ENCODE results near the gene RGS9BP.
"Not testable (repeated sequence)": the region's sequence is repeated elsewhere in the genome, so short reads cannot be mapped to it uniquely, and the experiment has no call there.

The RGS9BP gene

GRCh38 chr19:32672841-32673240, 2.8 kb upstream of the RGS9BP start:
- peak; percentile 71 for DNase-seq

- DNase-seq, result peak; percentile 57
Observed at GRCh38 chr19:32673573-32673972, 2.1 kb upstream of the RGS9BP start.

GRCh38 chr19:32674153-32674930, 1.3 kb upstream of the RGS9BP start:
- DNase-seq, result peak; percentile 58

- peak; percentile 100 for DNase-seq
Observed at GRCh38 chr19:32674931-32675719, 523 bp upstream of the RGS9BP start, which contains the start of gene ANKRD27. Gene ANKRD27 (minus strand): TSS chr19:32675180. CDS start chr19:32659015, 16,165 bp downstream.

GRCh38 chr19:32676186-32676894, 692 bp downstream of the RGS9BP start:
- peak; percentile 48 for DNase-seq

- no peak for DNase-seq
Observed at GRCh38 chr19:32676895-32677359, 1.3 kb downstream of the RGS9BP start.

GRCh38 chr19:32677657-32678056, 2.0 kb downstream of the RGS9BP start:
- DNase-seq, result peak; percentile 16

GRCh38 chr19:32680986-32681385, 5.3 kb downstream of the RGS9BP start:
- DNase-seq, result no peak

- no peak for DNase-seq
Observed at GRCh38 chr19:32682317-32682716, 6.7 kb downstream of the RGS9BP start.

- no peak for DNase-seq
Observed at GRCh38 chr19:32686847-32687475, 11.3 kb downstream of the RGS9BP start.

- peak; percentile 53 for DNase-seq
Observed at GRCh38 chr19:32687681-32688080, 12.0 kb downstream of the RGS9BP start.

GRCh38 chr19:32688311-32688710, 12.7 kb downstream of the RGS9BP start:
- DNase-seq, result peak; percentile 36

- peak; percentile 91 for DNase-seq
Observed at GRCh38 chr19:32691291-32691951, 15.8 kb downstream of the RGS9BP start, which contains the start of gene NUDT19. Gene NUDT19 (plus strand): TSS chr19:32691821. CDS start chr19:32691961, 140 bp downstream.

- DNase-seq, result peak; percentile 65
Observed at GRCh38 chr19:32691952-32692726, 16.5 kb downstream of the RGS9BP start.

- peak; percentile 57 for DNase-seq
Observed at GRCh38 chr19:32692727-32693061, 17.0 kb downstream of the RGS9BP start.

GRCh38 chr19:32693151-32694108, 17.8 kb downstream of the RGS9BP start:
- peak; percentile 81 for DNase-seq

GRCh38 chr19:32694316-32694715, 18.7 kb downstream of the RGS9BP start:
- DNase-seq, result not testable (repeated sequence)

- DNase-seq, result not testable (repeated sequence)
Observed at GRCh38 chr19:32694851-32695250, 19.2 kb downstream of the RGS9BP start.

GRCh38 chr19:32695506-32695905, 19.9 kb downstream of the RGS9BP start:
- DNase-seq, result peak; percentile 22

- not testable (repeated sequence) for DNase-seq
Observed at GRCh38 chr19:32696771-32697170, 21.1 kb downstream of the RGS9BP start.
